Lung (tissue), 12 donors: Measurements from ENCODE around the gene SH3GL2. TPM values are rescaled to one million over a fixed set of nuclear protein-coding genes. Genes with fewer than 3 reads are reported as not detected.

Experiments
- ATAC-seq: fragments of 200-7000 bp; cut with Tn5 transposase; one replicate; pipeline ENCODE4 v1.9.1; 2020; ENCODE audit warnings: moderate number of reproducible peaks; ENCODE audit not compliant: insufficient read depth, low FRiP score
- DNase-seq, 3 donors: peaks; one replicate each; pipeline ENCODE4 v3.0.0-alpha.2; 2013 to 2017
- H3K27ac ChIP-seq, 2 donors: one replicate each; pipeline ENCODE4 v1.5.1; 2013; ENCODE audit warnings: mild to moderate bottlenecking in 2 of 2, moderate library complexity in 2 of 2, control low read depth in 1 of 2, inconsistent platforms in 1 of 2, low read depth in 1 of 2, low read length in 1 of 2
- H3K27me3 ChIP-seq, 3 donors: one replicate each; pipeline ENCODE4 v1.5.1; 2013; ENCODE audit warnings: low read length in 2 of 3; ENCODE audit not compliant: control insufficient read depth in 3 of 3, insufficient read depth in 3 of 3
- H3K36me3 ChIP-seq, 4 donors: one replicate each; pipeline ENCODE4 v1.5.1; 2013; ENCODE audit warnings: low read length in 4 of 4, mild to moderate bottlenecking in 1 of 4, moderate library complexity in 1 of 4; ENCODE audit not compliant: control insufficient read depth in 4 of 4, insufficient read depth in 4 of 4
- H3K4me1 ChIP-seq, 5 donors: one replicate each; pipeline ENCODE4 v1.5.1; 2013; ENCODE audit warnings: low read length in 5 of 5, mild to moderate bottlenecking in 2 of 5, moderate library complexity in 1 of 5; ENCODE audit not compliant: control insufficient read depth in 5 of 5, insufficient read depth in 5 of 5
- H3K4me3 ChIP-seq: one replicate; pipeline ENCODE4 v1.5.1; 2013; ENCODE audit warnings: mild to moderate bottlenecking, control low read depth, moderate library complexity
- H3K9ac ChIP-seq, 2 donors: one replicate each; pipeline ENCODE4 v1.5.1; 2013; ENCODE audit warnings: low read length in 2 of 2, control low read depth in 1 of 2; ENCODE audit not compliant: insufficient read depth in 1 of 2
- H3K9me3 ChIP-seq, 4 donors: one replicate each; pipeline ENCODE4 v1.5.1; 2013; ENCODE audit warnings: low read length in 3 of 4, mild to moderate bottlenecking in 1 of 4, moderate library complexity in 1 of 4; ENCODE audit not compliant: control insufficient read depth in 4 of 4, insufficient read depth in 3 of 4
- CTCF ChIP-seq: IDR thresholded peaks from 2 replicates; pipeline ENCODE4 v1.5.1; 2012; ENCODE audit warnings: mild to moderate bottlenecking; ENCODE audit errors: control extremely low read depth, extremely low read depth
- WGBS, 2 donors: extraction: QIAGEN DNeasy Blood & Tissue Kit; methylation state at CpG; one replicate each; pipeline ENCODE4 v1.1.7; 2013; 5-methylcytosine and 5-hydroxymethylcytosine counted together
- polyA plus RNA-seq, 2 donors: library from polyadenylated mRNA; stranded (reverse); fragments of 200-250 nt; gene quantifications; one replicate each; pipeline ENCODE4 v1.2.1, GENCODE V29; 2013
- total RNA-seq, 2 donors: library from RNA; depleted of rRNA in 1 of 2; stranded (reverse); fragments of >200 nt in 1 of 2; gene quantifications; one replicate each; pipeline ENCODE4 v1.2.1, GENCODE V29; 2014 to 2021
- donor health status: control.
- donor health status: control.
- donor health status: Bipolar disorder and iron deficiency.
- donor health status: healthy.
- donor health status: DM: yes; HTN: yes; CAD: no.

SH3GL2 gene
- total and polyA plus RNA-seq, 4 donors, result 0.07 to 2.9 (median 1.1) TPM

GRCh38 chr9:17772223-17772622, 193.4 kb downstream of the SH3GL2 start:
- WGBS, 2 donors, result 87 to 93% methylated on average over 3 of the region's 3 CpGs
- no peak for ATAC-seq
- no peak overlapping the region for H3K27ac ChIP-seq
- no peaks in the 10 kb centered on the region for H3K36me3 ChIP-seq
- no peaks in the 10 kb centered on the region for H3K27me3 ChIP-seq
- TF ChIP-seq CTCF, result no peak
- H3K4me3 ChIP-seq, result no peak overlapping the region
- no peak overlapping the region for H3K9ac ChIP-seq
- H3K4me1 ChIP-seq, result peaks cover 0 to 2% (median 0%) of the 10 kb centered on the region in 5 donors
- H3K9me3 ChIP-seq, result no peaks in the 10 kb centered on the region
- DNase-seq, result no peak

GRCh38 chr9:17775656-17776055, 196.8 kb downstream of the SH3GL2 start:
- Histone ChIP-seq H3K4me1 (no peaks in the 10 kb centered on the region), H3K27ac (no peak overlapping the region), H3K27me3 (no peaks in the 10 kb centered on the region), H3K36me3 (no peaks in the 10 kb centered on the region), H3K9me3 (no peaks in the 10 kb centered on the region), H3K4me3 (no peak overlapping the region), H3K9ac (no peak overlapping the region)
- no peak for DNase-seq
- no peak for ATAC-seq
- no peak for TF ChIP-seq CTCF

- no peak overlapping the region for H3K4me3 ChIP-seq
- no peaks in the 10 kb centered on the region for H3K4me1 ChIP-seq
- DNase-seq, result peak in 1 of 3 donors; percentile 6
- no peaks in the 10 kb centered on the region for H3K27me3 ChIP-seq
- ATAC-seq, result no peak
- 33 to 41% methylated on average over 3 of the region's 3 CpGs for WGBS, 2 donors
- H3K36me3 ChIP-seq, result no peaks in the 10 kb centered on the region
- H3K9me3 ChIP-seq, result no peaks in the 10 kb centered on the region
- no peak for TF ChIP-seq CTCF
- H3K27ac ChIP-seq, result no peak overlapping the region
- H3K9ac ChIP-seq, result no peak overlapping the region
Measured at GRCh38 chr9:17776735-17777134, 197.9 kb downstream of the SH3GL2 start.

- DNase-seq (no peak), ATAC-seq (no peak)
- 83% methylated on average over 3 of the region's 3 CpGs for WGBS, 2 donors
- Histone ChIP-seq H3K27ac (no peak overlapping the region), H3K9me3 (no peaks in the 10 kb centered on the region), H3K27me3 (no peaks in the 10 kb centered on the region), H3K4me3 (no peak overlapping the region), H3K9ac (no peak overlapping the region), H3K4me1 (no peaks in the 10 kb centered on the region), H3K36me3 (no peaks in the 10 kb centered on the region)
- TF ChIP-seq CTCF, result no peak
Measured at GRCh38 chr9:17777465-17777864, 198.6 kb downstream of the SH3GL2 start.
